GM10266 (cell line): Measurements from ENCODE around the gene PID1.

Experiments
- DNase-seq: peaks from one replicate; pipeline ENCODE4 v3.0.0; 2012; ENCODE audit errors: extremely low spot score
- CTCF ChIP-seq: IDR thresholded peaks from 2 replicates; pipeline ENCODE4 v1.5.1; 2012; ENCODE audit warnings: mild to moderate bottlenecking, low read depth; ENCODE audit not compliant: control insufficient read depth, insufficient read depth; ENCODE audit errors: missing control alignments

The PID1 gene

GRCh38 chr2:229249536-229249935 is 21.6 kb downstream of the PID1 start:
- no peak for DNase-seq
- no peak for TF ChIP-seq CTCF

- DNase-seq: no peak
- no peak for TF ChIP-seq CTCF
These were observed 24.8 kb downstream of the PID1 start for GRCh38 chr2:229246334-229246733.

- no peak for DNase-seq
- no peak for TF ChIP-seq CTCF
These were observed 26.1 kb downstream of the PID1 start for GRCh38 chr2:229244975-229245374.

GRCh38 chr2:229243890-229244560 is 27.1 kb downstream of the PID1 start:
- no peak for DNase-seq
- no peak for TF ChIP-seq CTCF

- no peak for TF ChIP-seq CTCF
- DNase-seq: no peak
These were observed 30.0 kb downstream of the PID1 start for GRCh38 chr2:229240984-229241491.

GRCh38 chr2:229239021-229239420 is 32.1 kb downstream of the PID1 start:
- TF ChIP-seq CTCF: no peak
- no peak for DNase-seq

- DNase-seq: no peak
- TF ChIP-seq CTCF: no peak
These were observed 33.8 kb downstream of the PID1 start for GRCh38 chr2:229237270-229237669.
